Measurements from ENCODE around the gene CABLES2. TPM values are rescaled to one million over a fixed set of nuclear protein-coding genes. Genes with fewer than 3 reads are reported as not detected.

The CABLES2 gene
- total RNA-seq, 6 experiments from 2014 or later = 1.4 to 2.9 (median 2.5) TPM

DNA sequence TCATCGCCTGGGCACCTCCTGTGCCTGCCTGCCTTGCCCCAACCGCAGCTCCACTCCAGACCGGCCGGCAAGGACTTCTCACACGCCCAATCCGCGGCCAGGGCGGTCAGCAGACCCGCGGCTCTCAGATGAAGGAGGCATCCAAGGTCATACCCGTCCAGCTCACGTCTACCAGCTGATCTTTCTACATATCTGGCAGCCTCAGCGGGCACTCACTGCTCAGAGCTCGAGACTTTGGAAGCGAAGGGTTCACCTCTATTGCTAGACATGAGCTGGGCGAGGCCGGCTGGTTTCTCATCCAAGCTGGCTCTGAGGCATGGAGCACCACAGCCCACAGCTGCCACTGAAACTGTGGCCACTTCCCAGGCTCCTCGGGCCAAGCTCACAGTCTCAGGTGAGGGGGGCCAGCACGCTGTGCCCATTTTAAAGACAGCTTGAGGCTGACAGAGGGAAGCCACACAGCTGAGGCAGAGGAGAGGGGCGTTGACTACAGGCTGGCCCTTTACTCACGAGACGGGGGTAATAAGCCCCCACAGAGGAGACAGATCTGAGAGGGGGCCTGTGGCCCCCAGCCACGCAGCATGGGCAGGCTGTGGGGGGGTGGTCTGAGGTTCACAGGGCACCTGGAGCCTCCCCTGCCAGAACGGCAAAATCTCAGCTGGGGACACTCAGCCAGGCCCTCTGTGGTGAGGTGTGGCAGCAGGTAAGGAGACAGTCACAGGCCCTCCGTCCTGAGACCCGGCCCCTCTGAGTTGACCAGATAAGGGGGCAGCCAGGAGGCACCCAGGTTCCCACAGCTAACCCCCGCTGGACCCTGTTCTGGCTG is 42.0 kb downstream of the CABLES2 start:
- no peaks in the 10 kb centered on the region for H3K9me3 ChIP-seq
- no peaks in the 10 kb centered on the region for H3K27me3 ChIP-seq
- DNase-seq = peak; percentile 26 to 49 (median 44)
- no peak for TF ChIP-seq POLR2A (IDR thresholded peaks at IDR 0.05)
- TF ChIP-seq, protein P1, sequence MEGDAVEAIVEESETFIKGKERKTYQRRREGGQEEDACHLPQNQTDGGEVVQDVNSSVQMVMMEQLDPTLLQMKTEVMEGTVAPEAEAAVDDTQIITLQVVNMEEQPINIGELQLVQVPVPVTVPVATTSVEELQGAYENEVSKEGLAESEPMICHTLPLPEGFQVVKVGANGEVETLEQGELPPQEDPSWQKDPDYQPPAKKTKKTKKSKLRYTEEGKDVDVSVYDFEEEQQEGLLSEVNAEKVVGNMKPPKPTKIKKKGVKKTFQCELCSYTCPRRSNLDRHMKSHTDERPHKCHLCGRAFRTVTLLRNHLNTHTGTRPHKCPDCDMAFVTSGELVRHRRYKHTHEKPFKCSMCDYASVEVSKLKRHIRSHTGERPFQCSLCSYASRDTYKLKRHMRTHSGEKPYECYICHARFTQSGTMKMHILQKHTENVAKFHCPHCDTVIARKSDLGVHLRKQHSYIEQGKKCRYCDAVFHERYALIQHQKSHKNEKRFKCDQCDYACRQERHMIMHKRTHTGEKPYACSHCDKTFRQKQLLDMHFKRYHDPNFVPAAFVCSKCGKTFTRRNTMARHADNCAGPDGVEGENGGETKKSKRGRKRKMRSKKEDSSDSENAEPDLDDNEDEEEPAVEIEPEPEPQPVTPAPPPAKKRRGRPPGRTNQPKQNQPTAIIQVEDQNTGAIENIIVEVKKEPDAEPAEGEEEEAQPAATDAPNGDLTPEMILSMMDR (IDR thresholded peaks at IDR 0.05) = no peak
- intact Hi-C loops (cut with DNase I) = no loop called here
- H3K27ac ChIP-seq = no peak overlapping the region
- no peak overlapping the region for H3K4me3 ChIP-seq
- no peaks in the 10 kb centered on the region for H3K36me3 ChIP-seq
- WGBS (ENCODE audit: insufficient coverage, low coverage, low lambda C conversion rate, missing lambda C conversion rate) = 77% methylated on average over 4 of the region's 27 CpGs
- H3K4me1 ChIP-seq = peaks cover 0 to 49% (median 22%) of the 10 kb centered on the region in 4 donors
- no peak for ATAC-seq

DNA sequence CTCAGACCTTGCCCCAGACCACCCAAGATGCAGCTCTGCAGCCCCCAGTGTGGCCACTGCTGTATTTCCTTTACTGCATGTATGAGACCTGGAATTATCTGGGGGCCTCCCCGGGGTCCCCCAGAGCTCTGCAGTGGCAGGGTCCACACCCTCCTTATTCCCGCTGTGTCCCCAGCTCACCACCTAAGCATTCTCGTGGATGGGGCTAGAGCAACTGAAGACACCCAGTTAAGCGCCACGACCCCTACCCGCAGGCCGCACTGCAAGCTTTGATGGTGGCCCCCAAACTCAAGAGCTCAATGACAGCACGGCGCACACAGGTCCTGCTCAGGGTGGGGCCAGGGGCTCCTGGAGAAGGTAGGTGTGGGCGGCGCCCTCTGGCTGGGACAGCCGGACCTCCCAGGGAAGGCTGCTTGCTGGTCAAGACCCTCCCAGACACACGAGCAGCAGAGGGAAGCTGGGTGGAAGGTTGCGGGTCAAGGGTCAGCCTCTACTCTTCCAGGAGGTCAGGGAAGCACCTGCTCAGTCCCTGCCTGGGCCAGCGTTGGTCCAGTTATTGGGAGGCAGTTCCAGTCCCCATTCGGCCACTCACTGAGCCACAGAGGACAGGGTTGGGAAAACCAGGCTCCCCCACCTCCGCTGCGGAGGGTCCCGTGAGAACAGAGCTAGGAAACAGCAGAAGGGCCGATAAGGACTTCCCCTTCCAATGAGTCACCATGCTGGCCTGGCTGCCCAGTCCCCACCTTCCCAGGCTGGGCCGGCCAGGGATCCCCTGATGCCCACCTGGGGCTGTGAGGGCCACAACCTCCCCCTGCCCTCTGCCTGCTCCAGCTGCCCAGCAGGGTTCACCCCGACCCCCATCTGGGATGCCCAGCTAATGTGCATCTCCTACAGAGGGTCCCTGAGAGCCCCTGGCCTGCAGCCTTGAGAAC is 42.9 kb downstream of the CABLES2 start:
- no peaks in the 10 kb centered on the region for H3K9me3 ChIP-seq
- intact Hi-C loops (cut with DNase I) = no loop called here
- H3K36me3 ChIP-seq = no peaks in the 10 kb centered on the region
- ATAC-seq (peak in 2 of 4 donors; percentile 13 to 34), DNase-seq (peak; percentile 35 to 54 (median 51))
- no peak overlapping the region for H3K27ac ChIP-seq
- 57% methylated on average over 1 of the region's 22 CpGs for WGBS (ENCODE audit: insufficient coverage, low coverage, low lambda C conversion rate, missing lambda C conversion rate)
- H3K27me3 ChIP-seq = no peaks in the 10 kb centered on the region
- no peak overlapping the region for H3K4me3 ChIP-seq
- H3K4me1 ChIP-seq = peaks cover 0 to 41% (median 17%) of the 10 kb centered on the region in 4 donors
- TF ChIP-seq, protein P1 (IDR thresholded peaks at IDR 0.05) = no peak
- TF ChIP-seq POLR2A (IDR thresholded peaks at IDR 0.05) = no peak

DNA sequence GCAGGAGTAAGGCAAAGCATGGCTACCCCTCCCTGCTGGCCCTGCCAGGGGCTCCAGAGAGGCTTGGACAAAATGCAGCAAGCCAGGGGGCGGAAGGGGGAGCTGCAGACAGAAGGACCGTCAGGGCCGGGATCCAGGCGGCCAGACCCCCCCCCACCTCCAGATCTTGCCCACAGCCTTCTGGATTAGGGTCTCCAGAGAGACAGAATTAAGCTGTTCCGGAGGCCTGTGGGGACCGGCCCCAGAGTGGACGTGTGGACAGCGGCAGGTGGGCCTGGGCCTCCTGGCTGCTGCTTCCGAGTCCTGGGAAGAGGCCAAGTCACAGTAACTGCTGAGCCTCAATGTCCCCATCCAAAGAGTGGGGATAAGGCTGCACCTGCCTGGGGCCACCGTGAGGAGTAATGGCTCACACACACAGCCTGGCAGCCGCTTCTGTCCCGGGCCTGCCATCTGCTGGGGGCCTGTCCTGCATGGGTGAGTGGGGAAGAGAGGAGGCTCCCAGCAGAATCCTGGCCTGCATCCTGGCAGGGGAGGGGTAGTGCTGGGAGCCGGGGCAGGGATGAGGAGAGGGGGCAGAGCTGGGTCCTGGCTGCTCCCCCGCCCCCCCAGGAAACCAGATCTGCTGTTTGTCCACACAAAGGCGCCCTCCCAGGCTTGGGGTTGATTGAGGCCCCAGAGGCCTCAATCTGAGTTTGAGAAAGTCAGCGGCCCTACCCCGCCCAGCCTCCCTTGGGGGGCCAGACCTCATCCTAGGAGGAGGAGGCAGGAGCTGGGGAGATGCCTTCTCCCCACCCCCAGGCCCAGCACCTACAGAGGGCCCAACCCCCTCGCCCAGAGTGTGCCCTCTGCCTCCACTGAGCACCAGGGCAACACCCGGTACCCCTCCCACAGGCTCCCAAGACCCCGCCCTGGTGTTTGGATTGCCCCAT is 43.8 kb downstream of the CABLES2 start:
- Histone ChIP-seq H3K27ac (no peak overlapping the region), H3K4me3 (no peak overlapping the region), H3K9me3 (no peaks in the 10 kb centered on the region), H3K36me3 (no peaks in the 10 kb centered on the region), H3K4me1 (peaks cover 0 to 41% (median 17%) of the 10 kb centered on the region in 4 donors), H3K27me3 (no peaks in the 10 kb centered on the region)
- ATAC-seq = no peak
- intact Hi-C loops (cut with DNase I) = no loop called here
- TF ChIP-seq POLR2A (IDR thresholded peaks at IDR 0.05) = no peak
- TF ChIP-seq, protein P1 (IDR thresholded peaks at IDR 0.05) = no peak
- no CpG with 5 or more reads among the region's 20 CpGs for WGBS (ENCODE audit: insufficient coverage, low coverage, low lambda C conversion rate, missing lambda C conversion rate)
- peak; percentile 23 to 57 (median 43) for DNase-seq

DNA sequence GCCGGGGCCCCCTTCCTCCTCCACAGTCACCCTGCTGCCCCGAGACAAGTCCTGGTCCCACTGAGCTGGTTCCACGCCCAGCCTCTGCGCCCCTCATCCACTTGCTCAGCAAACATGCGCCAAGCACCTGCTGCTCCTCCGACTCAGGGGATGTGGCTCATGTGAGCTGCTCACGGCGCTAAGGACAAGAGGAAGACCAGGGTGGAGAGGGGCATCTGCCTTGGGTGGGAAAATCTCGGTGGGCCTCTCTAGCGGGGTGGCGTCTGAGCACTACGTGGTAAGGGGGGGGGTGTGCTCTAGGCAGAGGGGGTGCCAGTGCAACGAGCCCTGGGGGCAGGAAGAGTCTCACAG is 44.5 kb downstream of the CABLES2 start:
- Histone ChIP-seq H3K36me3 (no peaks in the 10 kb centered on the region), H3K9me3 (no peaks in the 10 kb centered on the region), H3K4me3 (no peak overlapping the region), H3K4me1 (peaks cover 0 to 41% (median 20%) of the 10 kb centered on the region in 4 donors), H3K27ac (no peak overlapping the region), H3K27me3 (no peaks in the 10 kb centered on the region)
- no peak for ATAC-seq
- WGBS (ENCODE audit: insufficient coverage, low coverage, low lambda C conversion rate, missing lambda C conversion rate) = 63% methylated on average over 7 of the region's 13 CpGs
- intact Hi-C loops (cut with DNase I) = no loop called here
- no peak for TF ChIP-seq POLR2A (IDR thresholded peaks at IDR 0.05)
- TF ChIP-seq, protein P1 (IDR thresholded peaks at IDR 0.05) = no peak
- DNase-seq = peak in 1 of 3 donors; percentile 15
